Liver (tissue), 9 donors: Measurements from ENCODE around the gene NCS1. TPM values are rescaled to one million over a fixed set of nuclear protein-coding genes. Genes with fewer than 3 reads are reported as not detected.
"Not testable (repeated sequence)": the region's sequence is repeated elsewhere in the genome, so short reads cannot be mapped to it uniquely, and the experiment has no call there.

Source experiments
- DNase-seq: peaks from one replicate; pipeline ENCODE4 v3.0.0-alpha.2; 2017; ENCODE audit warnings: low spot score
- H3K27ac ChIP-seq, 2 donors: one replicate each; pipeline ENCODE4 v1.7.0; 2013; ENCODE audit warnings: inconsistent platforms in 2 of 2, low read length in 2 of 2, control low read depth in 1 of 2, low read depth in 1 of 2, mild to moderate bottlenecking in 1 of 2
- H3K27me3 ChIP-seq, 4 donors: one replicate each; pipeline versions ENCODE4 v1.6.1 to v1.7.0; 2013; ENCODE audit warnings: low read length in 3 of 4, inconsistent platforms in 1 of 4, mild to moderate bottlenecking in 1 of 4, moderate library complexity in 1 of 4; ENCODE audit not compliant: control insufficient read depth in 4 of 4, insufficient read depth in 4 of 4
- H3K36me3 ChIP-seq, 4 donors: one replicate each; pipeline versions ENCODE4 v1.6.1 to v1.7.0; 2013; ENCODE audit warnings: low read length in 3 of 4, mild to moderate bottlenecking in 3 of 4, low read depth in 1 of 4, moderate library complexity in 1 of 4; ENCODE audit not compliant: control insufficient read depth in 4 of 4, insufficient read depth in 3 of 4
- H3K4me1 ChIP-seq, 4 donors: one replicate each; pipeline versions ENCODE4 v1.6.1 to v1.7.0; 2013; ENCODE audit warnings: low read length in 3 of 4, mild to moderate bottlenecking in 3 of 4, moderate library complexity in 1 of 4; ENCODE audit not compliant: control insufficient read depth in 4 of 4, insufficient read depth in 4 of 4
- H3K4me3 ChIP-seq, 3 donors: one replicate each; pipeline versions ENCODE4 v1.6.1 to v1.7.0; 2013; ENCODE audit warnings: low read length in 3 of 3, control low read depth in 1 of 3, low read depth in 1 of 3, mild to moderate bottlenecking in 1 of 3
- H3K9ac ChIP-seq, 2 donors: one replicate each; pipeline ENCODE4 v1.7.0; 2013; ENCODE audit warnings: low read length in 2 of 2, mild to moderate bottlenecking in 2 of 2, moderate library complexity in 2 of 2, control low read depth in 1 of 2, low read depth in 1 of 2
- H3K9me3 ChIP-seq, 4 donors: one replicate each; pipeline versions ENCODE4 v1.6.1 to v1.7.0; 2013; ENCODE audit warnings: low read length in 3 of 4; ENCODE audit not compliant: control insufficient read depth in 4 of 4
- ATF3 ChIP-seq: IDR thresholded peaks from 2 replicates; pipeline ENCODE4 v1.6.1; 2016; ENCODE audit warnings: antibody characterized with exemption
- CTCF ChIP-seq: fragments of 150-350 bp; IDR thresholded peaks from 2 replicates; pipeline ENCODE4 v1.5.1; 2017; ENCODE audit warnings: improper control_type of control experiment, low read depth, low read length; ENCODE audit not compliant: missing input control
- EGR1 ChIP-seq, 2 donors: IDR thresholded peaks; 2 replicates each; pipeline ENCODE4 v1.6.1; 2016 to 2018; ENCODE audit warnings: antibody characterized with exemption in 2 of 2, low read depth in 2 of 2
- FOXA1 ChIP-seq: IDR thresholded peaks from 2 replicates; pipeline ENCODE4 v1.6.1; 2016; ENCODE audit warnings: antibody characterized with exemption
- FOXA2 ChIP-seq: IDR thresholded peaks from 2 replicates; pipeline ENCODE4 v1.6.1; 2016; ENCODE audit warnings: antibody characterized with exemption
- GABPA ChIP-seq, 2 donors: IDR thresholded peaks in 1 of 2; conservative IDR thresholded peaks in 1 of 2; 2 replicates each; pipeline ENCODE4 v1.6.1; 2016; ENCODE audit warnings: antibody characterized with exemption in 2 of 2, mild to moderate bottlenecking in 1 of 2, moderate library complexity in 1 of 2
- HNF4A ChIP-seq, 2 donors: conservative IDR thresholded peaks; 2 replicates each; pipeline ENCODE4 v1.6.1; 2016; ENCODE audit warnings: antibody characterized with exemption in 2 of 2, mild to moderate bottlenecking in 2 of 2
- HNF4G ChIP-seq: IDR thresholded peaks from 2 replicates; pipeline ENCODE4 v1.6.1; 2016; ENCODE audit warnings: antibody characterized with exemption
- JUND ChIP-seq, 2 donors: IDR thresholded peaks; 2 replicates each; pipeline ENCODE4 v1.6.1; 2016; ENCODE audit warnings: antibody characterized with exemption in 2 of 2
- MAX ChIP-seq: IDR thresholded peaks from 2 replicates; pipeline ENCODE4 v1.6.1; 2016; ENCODE audit warnings: antibody characterized with exemption
- NR2F2 ChIP-seq: IDR thresholded peaks from 2 replicates; pipeline ENCODE4 v1.6.1; 2016; ENCODE audit warnings: antibody characterized with exemption
- RAD21 ChIP-seq, 2 donors: IDR thresholded peaks; 2 replicates each; pipeline ENCODE4 v1.6.1; 2016; ENCODE audit warnings: antibody characterized with exemption in 2 of 2, mild to moderate bottlenecking in 2 of 2
- REST ChIP-seq: IDR thresholded peaks from 2 replicates; pipeline ENCODE4 v1.6.1; 2016; ENCODE audit warnings: antibody characterized with exemption, mild to moderate bottlenecking
- RXRA ChIP-seq, 2 donors: IDR thresholded peaks; 2 replicates each; pipeline ENCODE4 v1.6.1; 2017 to 2018; ENCODE audit warnings: antibody characterized with exemption in 2 of 2, mild to moderate bottlenecking in 1 of 2
- SP1 ChIP-seq: IDR thresholded peaks from 2 replicates; pipeline ENCODE4 v1.6.1; 2018; ENCODE audit warnings: antibody characterized with exemption, mild to moderate bottlenecking
- TAF1 ChIP-seq: conservative IDR thresholded peaks from 2 replicates; pipeline ENCODE4 v1.6.1; 2016; ENCODE audit warnings: antibody characterized with exemption, mild to moderate bottlenecking
- YY1 ChIP-seq: IDR thresholded peaks from 2 replicates; pipeline ENCODE4 v1.6.1; 2016; ENCODE audit warnings: antibody characterized with exemption, mild to moderate bottlenecking
- ZBTB33 ChIP-seq: IDR thresholded peaks from 2 replicates; pipeline ENCODE4 v1.6.1; 2016; ENCODE audit warnings: antibody characterized with exemption
- WGBS: extraction: QIAGEN DNeasy Blood & Tissue Kit; methylation state at CpG from one replicate; pipeline ENCODE4 v1.1.7; 2013; 5-methylcytosine and 5-hydroxymethylcytosine counted together
- polyA plus RNA-seq, 2 donors: library from polyadenylated mRNA; stranded (reverse) in 1 of 2; unstranded in 1 of 2; fragments of 200-250 nt in 1 of 2; fragments of >200 nt in 1 of 2; fragmentation: Nextera tagmentation in 1 of 2; extraction: Ambion mirVana in 1 of 2; gene quantifications; one replicate each; pipeline versions ENCODE4 v1.2.1 to v1.2.3, GENCODE V29; 2013 to 2015
- total RNA-seq, 2 donors: library from RNA; depleted of rRNA; stranded (reverse); fragments of >200 nt; gene quantifications; one replicate each; pipeline ENCODE4 v1.2.3, GENCODE V29; 2014
- donor health status: healthy.
- donor health status: healthy.
- donor health status: healthy.
- donor health status: healthy.
- donor health status: healthy.

The NCS1 gene
- total and polyA plus RNA-seq, 4 donors: 0.35 to 2.5 (median 1.2) TPM

GRCh38 chr9:130276121-130276520, 103.9 kb downstream of the NCS1 start (continued):
- TF ChIP-seq EGR1 (IDR thresholded peaks at IDR 0.05; ENCODE audit: low read depth in 2 of 2) (no peak), NR2F2 (no peak), HNF4A (conservative IDR thresholded peaks at IDR 0.05) (no peak), SP1 (no peak), GABPA (IDR thresholded peaks at IDR 0.05 in 1 of 2, conservative IDR thresholded peaks at IDR 0.05 in 1 of 2) (no peak)

GRCh38 chr9:130276955-130277354, 104.8 kb downstream of the NCS1 start:
- Histone ChIP-seq H3K4me3 (no peak overlapping the region), H3K4me1 (peaks cover 0 to 2% (median under 1%) of the 10 kb centered on the region in 4 donors), H3K9me3 (no peaks in the 10 kb centered on the region), H3K9ac (no peak overlapping the region), H3K27ac (no peak overlapping the region), H3K27me3 (no peaks in the 10 kb centered on the region), H3K36me3 (no peaks in the 10 kb centered on the region)
- TF ChIP-seq TAF1 (no peak), MAX (no peak), JUND (IDR thresholded peaks at IDR 0.05) (no peak), HNF4A (conservative IDR thresholded peaks at IDR 0.05) (no peak), SP1 (no peak), RXRA (IDR thresholded peaks at IDR 0.05) (no peak), ATF3 (no peak), EGR1 (IDR thresholded peaks at IDR 0.05; ENCODE audit: low read depth in 2 of 2) (no peak), RAD21 (IDR thresholded peaks at IDR 0.05) (no peak), CTCF (no peak), ZBTB33 (no peak), FOXA1 (no peak), NR2F2 (no peak), FOXA2 (no peak), HNF4G (no peak), GABPA (IDR thresholded peaks at IDR 0.05 in 1 of 2, conservative IDR thresholded peaks at IDR 0.05 in 1 of 2) (no peak), REST (no peak), YY1 (no peak)
- no peak for DNase-seq
- WGBS: 92% methylated on average over 11 of the region's 11 CpGs

- H3K27me3 ChIP-seq, H3K9me3 ChIP-seq, H3K4me3 ChIP-seq, H3K27ac ChIP-seq, DNase-seq, H3K4me1 ChIP-seq, H3K9ac ChIP-seq, H3K36me3 ChIP-seq: not testable (repeated sequence)
- 98% methylated on average over 1 of the region's 1 CpG for WGBS
These were observed 105.3 kb downstream of the NCS1 start for GRCh38 chr9:130277525-130277924.
